Activated CD4-positive, alpha-beta T cell treated with anti-CD3 and anti-CD28 coated beads, Interleukin-2, amount 50 U/mL, for 24 hours (primary cell): ENCODE results near the gene TMPO.
"Not testable (repeated sequence)": the region's sequence is repeated elsewhere in the genome, so short reads cannot be mapped to it uniquely, and the experiment has no call there.

Experiments used
- DNase-seq, 2 donors: peaks; one replicate each; pipeline ENCODE4 v3.0.0-alpha.2; 2020; ENCODE audit warnings: low read depth in 1 of 2, low spot score in 1 of 2

The TMPO gene, protein sequence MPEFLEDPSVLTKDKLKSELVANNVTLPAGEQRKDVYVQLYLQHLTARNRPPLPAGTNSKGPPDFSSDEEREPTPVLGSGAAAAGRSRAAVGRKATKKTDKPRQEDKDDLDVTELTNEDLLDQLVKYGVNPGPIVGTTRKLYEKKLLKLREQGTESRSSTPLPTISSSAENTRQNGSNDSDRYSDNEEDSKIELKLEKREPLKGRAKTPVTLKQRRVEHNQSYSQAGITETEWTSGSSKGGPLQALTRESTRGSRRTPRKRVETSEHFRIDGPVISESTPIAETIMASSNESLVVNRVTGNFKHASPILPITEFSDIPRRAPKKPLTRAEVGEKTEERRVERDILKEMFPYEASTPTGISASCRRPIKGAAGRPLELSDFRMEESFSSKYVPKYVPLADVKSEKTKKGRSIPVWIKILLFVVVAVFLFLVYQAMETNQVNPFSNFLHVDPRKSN

GRCh38 chr12:98515287-98516110, at the start of gene TMPO:
TSS of gene TMPO (plus strand) at chr12:98515590. CDS start at chr12:98515868, 278 bp downstream.
- peak; percentile 91 to 96 for DNase-seq

- no peak for DNase-seq
Measured at GRCh38 chr12:98465950-98466602, 49.3 kb upstream of the TMPO start.

DNA sequence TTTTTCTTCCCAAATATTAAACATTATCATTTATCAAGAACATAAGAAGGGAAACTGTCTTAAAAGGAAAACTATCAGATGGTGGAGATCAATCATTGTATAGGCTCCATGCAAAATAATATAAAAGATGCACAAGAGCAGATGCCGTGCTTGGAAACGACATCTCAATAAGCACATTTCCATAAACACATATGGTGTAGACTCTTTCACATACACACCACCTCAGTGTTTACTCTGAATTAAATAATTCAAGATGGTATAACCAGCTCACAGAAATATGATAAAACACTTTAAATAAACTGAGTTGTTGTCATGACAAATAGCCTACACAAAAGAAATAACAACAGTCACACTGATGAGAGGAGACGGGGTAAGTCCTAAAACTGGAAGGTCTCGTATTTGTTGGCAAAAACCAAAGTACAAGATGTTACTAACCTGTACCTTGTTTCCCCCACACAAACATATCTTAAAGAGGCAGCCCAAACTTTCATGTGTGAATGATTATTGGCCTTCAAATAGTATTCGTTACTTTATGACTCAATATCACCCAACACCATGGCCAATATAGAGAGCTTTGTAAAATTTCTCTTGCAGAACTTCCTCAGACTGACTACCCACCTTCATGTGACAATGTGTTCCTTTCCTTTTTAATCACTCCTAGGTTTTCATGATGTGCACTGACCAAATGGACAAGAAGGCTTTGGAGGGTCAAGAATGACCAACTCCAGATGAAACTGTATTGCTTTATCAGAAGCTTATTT, 48.6 kb upstream of the TMPO start:
- no peak for DNase-seq

GRCh38 chr12:98469109-98469508, 46.3 kb upstream of the TMPO start:
- no peak for DNase-seq

DNA sequence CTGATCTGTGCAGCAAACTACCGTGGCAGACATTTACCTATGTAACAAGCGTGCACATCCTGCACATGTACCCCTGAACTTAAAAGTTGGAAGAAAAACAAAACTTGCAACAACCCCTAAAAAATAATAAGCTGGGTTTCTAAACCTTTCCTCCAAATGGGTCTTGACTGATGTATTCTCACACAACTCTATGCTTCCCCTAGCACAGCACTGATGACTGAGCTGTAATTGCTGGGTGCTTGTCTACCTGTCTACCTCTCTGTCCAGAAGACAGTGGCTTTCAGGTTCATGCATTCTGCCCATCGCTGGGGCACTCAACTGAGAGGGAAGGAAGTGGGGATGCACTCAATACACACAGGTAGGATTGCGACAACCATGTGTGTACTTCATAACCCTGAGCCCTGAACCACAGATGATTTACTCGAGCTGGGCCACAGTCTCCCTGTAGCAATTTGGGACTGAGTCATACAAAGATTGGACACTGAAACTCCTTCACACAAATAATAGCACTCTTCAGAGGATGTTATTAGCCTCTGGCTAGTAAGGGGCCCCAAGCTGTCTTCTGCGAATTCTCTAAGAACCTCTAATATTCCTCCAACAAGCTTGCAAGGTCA, 44.8 kb upstream of the TMPO start:
- DNase-seq: no peak

DNA sequence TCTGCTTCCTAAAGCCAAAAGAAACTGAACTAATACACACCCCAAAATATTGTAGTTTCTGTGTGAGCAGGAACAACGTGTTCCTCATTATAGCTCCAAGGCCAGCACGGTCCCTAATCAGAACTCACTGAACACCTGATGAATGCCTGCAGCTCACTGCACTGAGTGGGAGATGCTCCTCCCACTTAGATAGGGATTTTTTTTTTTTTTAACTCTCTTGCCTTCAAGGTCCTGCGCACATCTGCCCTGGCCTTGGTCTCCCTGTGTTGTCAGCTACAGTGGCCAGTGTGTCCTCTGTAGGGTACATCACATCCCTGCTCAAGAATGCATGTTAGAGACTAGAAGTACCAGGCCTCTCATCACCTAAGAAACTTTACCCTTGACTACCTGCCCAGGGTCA, 44.3 kb upstream of the TMPO start:
- DNase-seq: no peak

DNA sequence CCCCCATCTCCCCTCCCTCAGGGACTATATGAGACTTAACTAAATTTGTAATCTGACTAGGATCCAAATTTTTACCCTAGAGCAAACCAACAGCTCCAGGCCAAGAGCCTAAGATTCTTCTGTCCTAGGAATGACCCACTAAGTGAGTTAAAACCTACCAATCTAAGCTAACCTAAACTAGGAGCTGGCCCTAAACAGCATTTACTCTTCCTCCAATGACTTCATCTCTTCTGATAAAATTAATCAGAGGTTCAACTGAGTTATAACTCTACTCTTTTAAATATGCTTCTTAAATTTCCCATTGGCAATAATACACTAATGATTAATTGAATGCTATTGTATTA, 39.9 kb upstream of the TMPO start:
- no peak for DNase-seq

- DNase-seq: no peak
Measured at GRCh38 chr12:98478606-98479005, 36.8 kb upstream of the TMPO start.

- DNase-seq: no peak
Measured at GRCh38 chr12:98483621-98484503, 31.5 kb upstream of the TMPO start.

DNA sequence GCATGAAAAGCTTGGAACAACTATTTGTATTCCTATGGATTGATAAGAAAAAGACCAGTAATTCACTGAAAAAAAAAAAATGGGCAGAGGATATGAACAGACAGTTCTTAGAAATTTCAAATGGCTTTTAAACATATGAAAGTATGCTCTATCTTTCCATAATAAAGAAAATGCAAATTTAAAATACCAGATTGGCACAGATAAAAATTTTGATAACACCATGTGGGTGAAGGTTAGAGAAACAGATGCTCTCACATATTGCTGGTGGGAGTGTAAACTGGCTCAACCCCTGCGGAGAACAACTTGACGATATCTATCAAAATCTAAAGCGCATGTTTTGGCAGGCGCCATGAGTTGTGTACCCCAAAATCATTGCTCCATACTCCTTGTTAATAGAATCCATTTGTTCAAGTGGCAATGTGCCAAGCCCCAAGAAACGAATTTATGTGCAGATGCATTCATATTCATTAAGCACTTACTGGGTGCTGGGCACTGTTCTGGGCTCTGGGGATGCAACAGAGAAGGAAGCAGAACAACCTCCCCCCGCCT, 29.5 kb upstream of the TMPO start:
- DNase-seq: no peak

GRCh38 chr12:98488416-98488815, 27.0 kb upstream of the TMPO start:
- not testable (repeated sequence) for DNase-seq

DNA sequence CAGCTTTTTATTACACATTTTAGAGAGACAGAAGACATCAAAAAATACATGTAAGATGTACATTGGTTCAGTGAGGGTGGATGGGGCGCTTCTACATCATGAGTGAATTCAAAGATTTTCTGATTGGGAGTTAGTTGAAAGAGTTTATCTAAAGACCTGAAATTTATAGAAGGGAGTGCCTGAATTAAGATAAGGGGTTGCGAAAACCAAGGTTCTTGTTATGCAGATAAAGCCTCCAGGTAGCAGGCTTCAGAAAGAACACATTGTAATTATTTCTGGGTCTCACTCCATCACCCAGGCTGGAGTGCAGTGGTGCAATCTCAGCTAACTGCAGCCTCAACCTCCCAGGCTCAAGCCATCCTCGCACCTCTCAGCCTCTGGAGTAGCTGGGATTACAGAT, 26.2 kb upstream of the TMPO start:
- no peak for DNase-seq

DNA sequence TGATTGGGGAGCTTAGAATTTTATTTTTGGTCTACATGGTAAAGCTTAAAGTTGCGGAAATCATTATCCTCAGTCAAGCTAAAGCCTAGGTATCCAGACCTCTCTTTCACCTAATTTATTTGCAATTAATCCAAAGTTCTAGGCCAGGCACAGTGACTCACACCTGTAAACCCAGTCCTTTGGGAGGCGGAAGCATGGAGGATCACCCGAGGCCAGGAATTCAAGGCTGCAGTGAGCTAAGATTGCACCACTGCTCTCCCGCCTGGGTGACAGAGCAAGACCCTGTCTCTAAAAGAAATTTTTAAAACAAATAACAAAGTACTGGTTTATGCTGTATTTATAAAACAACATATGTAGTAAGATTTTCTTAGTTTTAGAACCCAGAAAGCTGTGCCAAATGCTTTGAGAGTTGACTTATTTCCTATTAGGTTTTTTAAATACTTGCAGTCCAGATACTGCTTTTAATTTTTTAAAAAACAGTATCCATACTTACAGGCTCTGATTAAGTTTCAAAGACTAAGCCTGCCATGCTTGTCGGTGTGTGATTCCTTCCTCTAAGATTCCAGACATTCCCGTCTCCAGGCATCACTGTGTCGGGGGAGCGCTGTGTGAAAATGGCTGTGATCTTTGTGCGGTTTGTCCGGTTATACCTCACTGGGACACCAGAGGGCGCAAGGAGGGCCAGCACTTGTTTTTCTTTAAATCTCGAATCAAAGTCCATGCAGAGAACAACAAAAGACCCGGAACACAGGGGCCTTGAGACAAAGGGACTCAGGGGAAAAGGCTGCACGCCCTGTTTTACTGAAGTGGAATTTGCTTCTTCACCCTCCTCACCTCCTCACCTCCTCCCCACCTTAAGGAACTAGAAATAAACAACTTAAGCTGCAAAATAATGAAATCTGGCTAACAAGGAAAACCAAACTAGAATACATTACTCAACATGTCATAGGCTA, 24.6 kb upstream of the TMPO start:
- DNase-seq: peak; percentile 72 to 73

GRCh38 chr12:98492580-98493140, 22.7 kb upstream of the TMPO start:
- DNase-seq: no peak

- not testable (repeated sequence) for DNase-seq
Measured at GRCh38 chr12:98501266-98501629, 14.1 kb upstream of the TMPO start.

GRCh38 chr12:98503342-98503591, 12.1 kb upstream of the TMPO start:
- DNase-seq: peak; percentile 86 to 94

DNA sequence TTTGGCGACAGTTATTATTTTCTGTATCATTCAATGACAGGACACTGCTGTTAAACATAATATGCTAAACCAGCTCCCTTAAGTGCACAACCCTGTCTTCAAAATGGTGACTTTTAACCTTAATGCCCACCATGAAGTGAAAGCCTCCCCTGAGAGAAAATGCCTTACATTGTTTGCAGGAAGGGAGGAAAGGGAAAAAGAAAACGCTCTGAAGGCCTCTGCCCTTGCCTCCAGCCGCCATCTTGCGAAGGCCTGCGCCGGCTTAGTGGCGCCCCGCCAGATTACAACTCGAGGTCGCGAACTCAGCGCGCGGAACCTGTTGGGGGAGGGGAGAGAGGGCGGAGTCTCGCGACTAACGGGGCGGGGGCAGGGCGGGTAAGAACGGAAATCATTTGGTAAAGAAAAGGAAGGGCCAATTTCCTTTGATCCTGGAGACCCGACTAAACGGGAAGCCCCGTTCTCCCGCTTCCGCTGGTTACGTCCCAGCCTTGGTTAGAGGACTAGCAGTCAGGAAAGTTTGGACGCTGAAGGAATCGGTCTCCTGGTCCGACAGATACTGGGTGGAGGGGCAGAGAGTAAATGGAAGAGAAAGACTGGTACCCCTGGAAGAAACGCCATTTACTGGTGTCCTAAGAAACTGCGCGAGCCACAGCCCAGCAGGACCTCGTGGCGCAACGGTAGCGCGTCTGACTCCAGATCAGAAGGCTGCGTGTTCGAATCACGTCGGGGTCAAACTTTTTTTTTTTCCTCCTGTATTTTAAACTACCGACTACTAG, 11.6 kb upstream of the TMPO start:
- DNase-seq: peak; percentile 93 to 98

DNA sequence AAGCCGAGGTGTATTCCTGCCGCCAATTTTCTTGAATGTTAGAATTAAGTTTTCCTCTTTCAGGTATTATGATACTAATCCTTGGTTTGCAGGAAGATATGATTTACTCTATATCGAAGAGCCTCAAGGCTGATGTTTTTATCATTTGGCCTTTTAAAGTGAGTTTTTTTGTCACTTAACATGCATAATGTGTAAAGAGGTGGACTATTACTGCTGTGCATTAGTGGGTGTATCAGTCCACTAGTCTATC, 11.1 kb upstream of the TMPO start:
- no peak for DNase-seq
